Measurements from ENCODE around the gene AOAH. TPM values are rescaled to one million over a fixed set of nuclear protein-coding genes. Genes with fewer than 3 reads are reported as not detected.

Gene AOAH
- total and polyA plus RNA-seq, 2 of the 4 experiments (the other 2 are of a cell fraction), result not detected

- Histone ChIP-seq H3K4me1 (ENCODE audit: control insufficient read depth, insufficient read depth, low read length) (no peaks in the 10 kb centered on the region), H3K56ac (ENCODE audit: extremely low read depth, insufficient read depth, low read length) (no peak overlapping the region), H2AK9ac (replicated peaks; ENCODE audit: low read depth, low read length, poor library complexity) (no peak overlapping the region), H4K5ac (ENCODE audit: low read depth, low read length) (no peak overlapping the region), H2AK5ac (ENCODE audit: low read depth, low read length) (no peak overlapping the region), H2BK20ac (ENCODE audit: low read depth, low read length) (no peak overlapping the region), H3K18ac (ENCODE audit: low read depth, low read length) (no peak overlapping the region), H3K14ac (replicated peaks; ENCODE audit: low read depth, low read length) (no peak overlapping the region), H3K9me3 (ENCODE audit: control insufficient read depth, insufficient read depth, low read length) (no peaks in the 10 kb centered on the region), H3K9ac (ENCODE audit: low read depth, low read length) (no peak overlapping the region), H2BK120ac (ENCODE audit: low read depth, low read length) (no peak overlapping the region), H3K4ac (ENCODE audit: low read depth, low read length) (no peak overlapping the region), H3K27me3 (ENCODE audit: control insufficient read depth, insufficient read depth, low read length) (no peaks in the 10 kb centered on the region), H2BK15ac (ENCODE audit: low read depth, low read length) (no peak overlapping the region), H3K36me3 (ENCODE audit: control insufficient read depth, insufficient read depth, low read length) (no peaks in the 10 kb centered on the region), H2AFZ (replicated peaks; ENCODE audit: low read length, poor library complexity) (no peak overlapping the region), H3K9me1 (ENCODE audit: insufficient read depth, low read length) (no peaks in the 10 kb centered on the region), H4K8ac (ENCODE audit: low read depth in 2 of 2, low read length in 2 of 2) (no peak overlapping the region), H3K27ac (ENCODE audit: insufficient read depth, low read length) (no peak overlapping the region), H4K20me1 (ENCODE audit: insufficient read depth, low read length) (no peaks in the 10 kb centered on the region), H4K91ac (ENCODE audit: insufficient read depth, low read depth, low read length) (no peak overlapping the region), H3K4me2 (ENCODE audit: low read depth, low read length) (no peak overlapping the region), H2BK5ac (ENCODE audit: low read depth, low read length, poor library complexity, severe bottlenecking) (no peak overlapping the region), H3K23ac (ENCODE audit: low read depth, low read length) (no peak overlapping the region), H3K79me1 (ENCODE audit: low read depth in 1 of 2, low read length in 2 of 2) (no peaks in the 10 kb centered on the region), H3K4me3 (ENCODE audit: insufficient read depth, low read depth, low read length) (no peak overlapping the region)
- DNase-seq (peak; percentile 46), ATAC-seq (ENCODE audit: low read depth) (peak; percentile 67)
- CTCF ChIA-PET, result no interaction called here
- in situ Hi-C loops (cut with MboI; ENCODE audit: low sequenced_read_pairs) (no loop called here), intact Hi-C loops (cut with micrococcal nuclease) (no loop called here), dilution Hi-C loops (cut with HindIII; ENCODE audit: low sequenced_read_pairs, unreplicated experiment) (no loop called here)
- POLR2A ChIA-PET (ENCODE audit: unreplicated experiment), result no interaction called here
- no peak for TF ChIP-seq MXI1 (IDR thresholded peaks at IDR 0.05; ENCODE audit: borderline replicate concordance, low read depth, low read length)
- TF ChIP-seq MAFK (IDR thresholded peaks at IDR 0.05; ENCODE audit: low read depth, low read length), result no peak
- TF ChIP-seq, protein P1, sequence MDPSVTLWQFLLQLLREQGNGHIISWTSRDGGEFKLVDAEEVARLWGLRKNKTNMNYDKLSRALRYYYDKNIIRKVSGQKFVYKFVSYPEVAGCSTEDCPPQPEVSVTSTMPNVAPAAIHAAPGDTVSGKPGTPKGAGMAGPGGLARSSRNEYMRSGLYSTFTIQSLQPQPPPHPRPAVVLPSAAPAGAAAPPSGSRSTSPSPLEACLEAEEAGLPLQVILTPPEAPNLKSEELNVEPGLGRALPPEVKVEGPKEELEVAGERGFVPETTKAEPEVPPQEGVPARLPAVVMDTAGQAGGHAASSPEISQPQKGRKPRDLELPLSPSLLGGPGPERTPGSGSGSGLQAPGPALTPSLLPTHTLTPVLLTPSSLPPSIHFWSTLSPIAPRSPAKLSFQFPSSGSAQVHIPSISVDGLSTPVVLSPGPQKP (IDR thresholded peaks at IDR 0.05; ENCODE audit: borderline replicate concordance, low read depth, low read length), result no peak
- TF ChIP-seq, protein P2, sequence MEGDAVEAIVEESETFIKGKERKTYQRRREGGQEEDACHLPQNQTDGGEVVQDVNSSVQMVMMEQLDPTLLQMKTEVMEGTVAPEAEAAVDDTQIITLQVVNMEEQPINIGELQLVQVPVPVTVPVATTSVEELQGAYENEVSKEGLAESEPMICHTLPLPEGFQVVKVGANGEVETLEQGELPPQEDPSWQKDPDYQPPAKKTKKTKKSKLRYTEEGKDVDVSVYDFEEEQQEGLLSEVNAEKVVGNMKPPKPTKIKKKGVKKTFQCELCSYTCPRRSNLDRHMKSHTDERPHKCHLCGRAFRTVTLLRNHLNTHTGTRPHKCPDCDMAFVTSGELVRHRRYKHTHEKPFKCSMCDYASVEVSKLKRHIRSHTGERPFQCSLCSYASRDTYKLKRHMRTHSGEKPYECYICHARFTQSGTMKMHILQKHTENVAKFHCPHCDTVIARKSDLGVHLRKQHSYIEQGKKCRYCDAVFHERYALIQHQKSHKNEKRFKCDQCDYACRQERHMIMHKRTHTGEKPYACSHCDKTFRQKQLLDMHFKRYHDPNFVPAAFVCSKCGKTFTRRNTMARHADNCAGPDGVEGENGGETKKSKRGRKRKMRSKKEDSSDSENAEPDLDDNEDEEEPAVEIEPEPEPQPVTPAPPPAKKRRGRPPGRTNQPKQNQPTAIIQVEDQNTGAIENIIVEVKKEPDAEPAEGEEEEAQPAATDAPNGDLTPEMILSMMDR (conservative IDR thresholded peaks at IDR 0.05; ENCODE audit: low read depth, low read length), result no peak
- TF ChIP-seq FOS (IDR thresholded peaks at IDR 0.05; ENCODE audit: low read depth, low read length), result no peak
- TF ChIP-seq CHD1 (IDR thresholded peaks at IDR 0.05; ENCODE audit: low read depth, low read length), result no peak
- no peak for TF ChIP-seq SMC3 (IDR thresholded peaks at IDR 0.05; ENCODE audit: low read depth, low read length)
- no peak for TF ChIP-seq POLR2A (IDR thresholded peaks at IDR 0.05; ENCODE audit: low read depth, low read length)
- no peak for TF ChIP-seq USF2 (IDR thresholded peaks at IDR 0.05; ENCODE audit: low read depth, low read length)
- no peak for TF ChIP-seq RAD21 (IDR thresholded peaks at IDR 0.05; ENCODE audit: low read length)
- no peak for TF ChIP-seq CEBPB (IDR thresholded peaks at IDR 0.05; ENCODE audit: low read depth, low read length)
- no peak for TF ChIP-seq BHLHE40 (IDR thresholded peaks at IDR 0.05; ENCODE audit: low read depth, low read length)
- no peak for TF ChIP-seq MAZ (IDR thresholded peaks at IDR 0.05; ENCODE audit: borderline replicate concordance, low read depth, low read length)
- no CpG with 5 or more reads among the region's 1 CpG for WGBS, 2 experiments (ENCODE audit: extremely low coverage in 2 of 2, insufficient read length in 1 of 2)
- no TSS peak for BruUV-seq (replicated peaks)
These were observed 141.0 kb downstream of the AOAH start for GRCh38 chr7:36583318-36583717.

Measured in IMR-90 (cell line).